ENCODE results near the gene VAT1. TPM values are rescaled to one million over a fixed set of nuclear protein-coding genes. Genes with fewer than 3 reads are reported as not detected.
"Not testable (repeated sequence)": the region's sequence is repeated elsewhere in the genome, so short reads cannot be mapped to it uniquely, and the experiment has no call there.

Gene VAT1
- total and polyA plus RNA-seq, 9 donors: 121 to 421 (median 327) TPM

GRCh38 chr17:43068570-43069367 is 46.6 kb upstream of the VAT1 start:
- H3K4me3 ChIP-seq: no peak overlapping the region
- no peaks in the 10 kb centered on the region for H3K9me3 ChIP-seq
- 90 to 95% (median 94%) methylated on average over 6 of the region's 6 CpGs for WGBS, 3 donors
- TF ChIP-seq EP300 (IDR thresholded peaks at IDR 0.05) (no peak), POLR2A (IDR thresholded peaks at IDR 0.05) (no peak), CTCF (IDR thresholded peaks at IDR 0.05) (no peak)
- no peaks in the 10 kb centered on the region for H3K4me1 ChIP-seq (ENCODE audit: insufficient read depth)
- no peaks in the 10 kb centered on the region for H3K27me3 ChIP-seq
- no peak overlapping the region for H3K27ac ChIP-seq
- no peaks in the 10 kb centered on the region for H3K36me3 ChIP-seq
- intact Hi-C loops (cut with DNase I): loop anchor here in 1 of 4 donors (5.0 kb wide), 1 partner anchor 274 kb away; no protein-coding TSS in a partner anchor
- no peak for DNase-seq

- Histone ChIP-seq H3K27me3 (no peaks in the 10 kb centered on the region), H3K9me3 (no peaks in the 10 kb centered on the region), H3K4me3 (no peak overlapping the region), H3K36me3 (no peaks in the 10 kb centered on the region), H3K27ac (no peak overlapping the region), H3K4me1 (ENCODE audit: insufficient read depth) (no peaks in the 10 kb centered on the region)
- no peak for TF ChIP-seq EP300 (IDR thresholded peaks at IDR 0.05)
- TF ChIP-seq POLR2A (IDR thresholded peaks at IDR 0.05): no peak
- intact Hi-C loops (cut with DNase I): no loop called here
- no peak for DNase-seq
- WGBS, 3 donors: 93 to 94% (median 94%) methylated on average over 10 of the region's 10 CpGs
Observed at GRCh38 chr17:43062984-43063638, 40.9 kb upstream of the VAT1 start.

GRCh38 chr17:43056051-43056450 is 33.9 kb upstream of the VAT1 start:
- H3K27me3 ChIP-seq: no peaks in the 10 kb centered on the region
- H3K27ac ChIP-seq: no peak overlapping the region
- H3K4me1 ChIP-seq (ENCODE audit: insufficient read depth): no peaks in the 10 kb centered on the region

GRCh38 chr17:43053008-43053407 is 30.8 kb upstream of the VAT1 start:
- H3K4me3 ChIP-seq; H3K9me3 ChIP-seq; DNase-seq; H3K27me3 ChIP-seq; H3K27ac ChIP-seq; H3K4me1 ChIP-seq (ENCODE audit: insufficient read depth); intact Hi-C loops (cut with DNase I); H3K36me3 ChIP-seq: not testable (repeated sequence)
- 96 to 98% (median 97%) methylated on average over 7 of the region's 7 CpGs for WGBS, 3 donors

More at GRCh38 chr17:43056051-43056450, 33.9 kb upstream of the VAT1 start:
- 94 to 97% (median 96%) methylated on average over 7 of the region's 7 CpGs for WGBS, 3 donors
- intact Hi-C loops (cut with DNase I): no loop called here
- H3K4me3 ChIP-seq: no peak overlapping the region
- TF ChIP-seq EP300 (IDR thresholded peaks at IDR 0.05) (no peak), CTCF (IDR thresholded peaks at IDR 0.05) (no peak), POLR2A (IDR thresholded peaks at IDR 0.05) (no peak)
- H3K36me3 ChIP-seq: no peaks in the 10 kb centered on the region
- no peak for DNase-seq
- H3K9me3 ChIP-seq: no peaks in the 10 kb centered on the region

- no peak for DNase-seq
- H3K9me3 ChIP-seq: no peaks in the 10 kb centered on the region
- no peak overlapping the region for H3K4me3 ChIP-seq
- H3K36me3 ChIP-seq: no peaks in the 10 kb centered on the region
- no peaks in the 10 kb centered on the region for H3K27me3 ChIP-seq
- H3K27ac ChIP-seq: no peak overlapping the region
- no peaks in the 10 kb centered on the region for H3K4me1 ChIP-seq (ENCODE audit: insufficient read depth)
- WGBS, 3 donors: 97 to 100% (median 98%) methylated on average over 1 of the region's 1 CpG
- intact Hi-C loops (cut with DNase I): no loop called here
- no peak for TF ChIP-seq POLR2A (IDR thresholded peaks at IDR 0.05)
- TF ChIP-seq CTCF (IDR thresholded peaks at IDR 0.05): no peak
- TF ChIP-seq EP300 (IDR thresholded peaks at IDR 0.05): no peak
Observed at GRCh38 chr17:43051969-43052368, 29.8 kb upstream of the VAT1 start.

Measured in ovary (tissue), 9 donors.